Testis (tissue), 2 donors: ENCODE data around the gene SIK3.

Source experiments
- CTCF ChIP-seq, 3 experiments: fragments of 450-650 bp in 2 of 3; fragments of 200-600 bp in 1 of 3; sonication (generic) in 1 of 3; IDR thresholded peaks; one replicate each; pipeline ENCODE4 v1.5.1; 2016 to 2019; ENCODE audit warnings: antibody characterized with exemption in 3 of 3, mild to moderate bottlenecking in 2 of 3, moderate library complexity in 1 of 3
- POLR2A ChIP-seq: fragments of 450-650 bp; IDR thresholded peaks from one replicate; pipeline ENCODE4 v1.6.1; 2017; ENCODE audit warnings: antibody characterized with exemption, mild to moderate bottlenecking, moderate library complexity

DNA sequence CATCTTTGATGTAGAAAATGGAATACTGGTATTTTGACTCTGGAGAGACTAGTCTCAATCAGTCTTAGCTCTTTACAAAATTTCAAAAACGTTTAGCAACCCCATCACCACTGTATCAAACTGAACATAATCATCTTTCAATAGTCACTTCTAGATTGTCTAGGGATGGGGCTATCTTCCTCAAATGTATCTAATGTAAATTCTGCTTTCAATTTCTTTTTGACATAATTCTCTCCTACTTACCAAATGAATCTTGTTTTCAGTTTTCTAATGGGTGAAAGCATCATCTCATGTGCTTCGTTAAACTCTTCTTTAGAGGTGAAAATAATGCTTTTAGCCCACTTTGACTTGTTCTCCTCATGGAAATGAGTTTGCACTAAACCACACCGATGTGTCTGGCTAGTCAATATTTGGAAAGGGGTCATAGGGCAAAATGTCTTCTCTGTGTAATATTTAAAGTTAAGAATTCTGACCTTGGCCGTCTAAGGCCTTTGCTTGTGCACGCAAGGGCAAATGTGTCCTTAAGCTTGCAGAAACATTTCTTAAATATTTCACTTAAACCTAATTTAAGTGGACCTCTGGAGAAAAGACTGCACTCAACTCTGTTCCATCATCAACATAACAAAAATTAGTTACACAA, 5.2 kb downstream of the SIK3 start:
- TF ChIP-seq CTCF (IDR thresholded peaks at IDR 0.05) = no peak
- TF ChIP-seq POLR2A = no peak
